Osteoblast (primary cell): ENCODE data around the gene PC. TPM values are rescaled to one million over a fixed set of nuclear protein-coding genes. Genes with fewer than 3 reads are reported as not detected.

ENCODE experiments used
- DNase-seq: peaks from one replicate; pipeline ENCODE4 v3.0.0; 2011; ENCODE audit warnings: low spot score, mixed read lengths; ENCODE audit not compliant: insufficient read length; ENCODE audit errors: missing footprints
- H2AFZ ChIP-seq: 2 replicates; pipeline ENCODE4 v1.6.0; 2011; ENCODE audit warnings: mild to moderate bottlenecking, low read length
- H3K27ac ChIP-seq: 2 replicates; pipeline ENCODE4 v1.5.1; 2011; ENCODE audit warnings: mild to moderate bottlenecking, low read depth, low read length, moderate library complexity
- H3K27me3 ChIP-seq: 2 replicates; pipeline ENCODE4 v1.6.0; 2012; ENCODE audit warnings: mild to moderate bottlenecking, control low read depth, inconsistent platforms, low read length, moderate library complexity; ENCODE audit not compliant: insufficient read depth
- H3K36me3 ChIP-seq: 2 replicates; pipeline ENCODE4 v1.5.1; 2011; ENCODE audit warnings: mild to moderate bottlenecking, low read length, control low read depth, moderate library complexity; ENCODE audit not compliant: insufficient read depth
- H3K4me1 ChIP-seq: 2 replicates; pipeline ENCODE4 v1.5.1; 2011; ENCODE audit warnings: mild to moderate bottlenecking, low read length, control low read depth, moderate library complexity; ENCODE audit not compliant: insufficient read depth
- H3K4me2 ChIP-seq: 2 replicates; pipeline ENCODE4 v1.6.0; 2011; ENCODE audit warnings: mild to moderate bottlenecking, low read length; ENCODE audit not compliant: insufficient read depth
- H3K4me3 ChIP-seq: fragments of 200-600 bp; sonication (generic); 3 replicates; pipeline ENCODE4 v1.5.1; 2012; ENCODE audit warnings: mild to moderate bottlenecking, low read length, inconsistent platforms; ENCODE audit not compliant: insufficient read depth
- H3K79me2 ChIP-seq: 2 replicates; pipeline ENCODE4 v1.6.0; 2012; ENCODE audit warnings: mild to moderate bottlenecking, low read length, control low read depth, inconsistent platforms; ENCODE audit not compliant: insufficient read depth
- H3K9me3 ChIP-seq: 2 replicates; pipeline ENCODE4 v1.5.1; 2011; ENCODE audit warnings: low read depth, low read length, control low read depth
- H4K20me1 ChIP-seq: 2 replicates; pipeline ENCODE4 v1.6.0; 2012; ENCODE audit warnings: mild to moderate bottlenecking, low read length, control low read depth; ENCODE audit not compliant: insufficient read depth
- total RNA-seq: library from RNA; depleted of rRNA; stranded (reverse); fragments of >200 nt; gene quantifications from 2 replicates; pipeline ENCODE4 v1.2.3, GENCODE V29; 2012
- TF ChIP-seq, protein P1 (sequence below): IDR thresholded peaks from 2 replicates; pipeline ENCODE4 v1.5.1; 2011; ENCODE audit warnings: mild to moderate bottlenecking, low read depth, low read length, moderate library complexity; ENCODE audit errors: extremely low read depth

The PC gene
- total RNA-seq, 1 donor = 48.5 TPM

DNA sequence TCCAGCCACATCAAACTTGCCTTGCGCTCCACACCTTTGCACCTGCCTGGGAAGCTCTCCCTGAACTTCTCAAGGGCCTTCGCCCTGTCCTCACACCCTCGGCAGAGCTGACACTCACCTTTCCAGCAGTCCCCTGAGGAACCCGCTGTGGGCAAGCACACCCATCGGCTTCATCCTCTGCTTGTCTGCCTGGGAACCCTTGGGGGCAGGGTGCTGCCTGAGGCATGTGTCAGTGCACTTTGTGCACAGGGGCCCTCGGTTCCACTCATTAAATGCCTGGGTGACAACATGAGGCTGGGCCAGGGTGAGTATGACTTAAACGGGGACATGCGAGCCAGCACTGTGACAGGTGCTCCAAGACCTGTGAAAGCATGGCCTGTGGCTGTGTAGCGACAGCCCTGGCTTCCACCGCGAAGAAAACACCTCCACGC lies 103.9 kb downstream of the PC start:
- H3K9me3 ChIP-seq = no peaks in the 10 kb centered on the region
- no peaks in the 10 kb centered on the region for H4K20me1 ChIP-seq
- peak; percentile 62 for DNase-seq
- no peak overlapping the region for H3K4me3 ChIP-seq
- H2AFZ ChIP-seq = no peak overlapping the region
- TF ChIP-seq, protein P1, sequence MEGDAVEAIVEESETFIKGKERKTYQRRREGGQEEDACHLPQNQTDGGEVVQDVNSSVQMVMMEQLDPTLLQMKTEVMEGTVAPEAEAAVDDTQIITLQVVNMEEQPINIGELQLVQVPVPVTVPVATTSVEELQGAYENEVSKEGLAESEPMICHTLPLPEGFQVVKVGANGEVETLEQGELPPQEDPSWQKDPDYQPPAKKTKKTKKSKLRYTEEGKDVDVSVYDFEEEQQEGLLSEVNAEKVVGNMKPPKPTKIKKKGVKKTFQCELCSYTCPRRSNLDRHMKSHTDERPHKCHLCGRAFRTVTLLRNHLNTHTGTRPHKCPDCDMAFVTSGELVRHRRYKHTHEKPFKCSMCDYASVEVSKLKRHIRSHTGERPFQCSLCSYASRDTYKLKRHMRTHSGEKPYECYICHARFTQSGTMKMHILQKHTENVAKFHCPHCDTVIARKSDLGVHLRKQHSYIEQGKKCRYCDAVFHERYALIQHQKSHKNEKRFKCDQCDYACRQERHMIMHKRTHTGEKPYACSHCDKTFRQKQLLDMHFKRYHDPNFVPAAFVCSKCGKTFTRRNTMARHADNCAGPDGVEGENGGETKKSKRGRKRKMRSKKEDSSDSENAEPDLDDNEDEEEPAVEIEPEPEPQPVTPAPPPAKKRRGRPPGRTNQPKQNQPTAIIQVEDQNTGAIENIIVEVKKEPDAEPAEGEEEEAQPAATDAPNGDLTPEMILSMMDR = no peak
- no peak overlapping the region for H3K27ac ChIP-seq
- H3K27me3 ChIP-seq = no peaks in the 10 kb centered on the region
- H3K79me2 ChIP-seq = peaks cover 5% of the 10 kb centered on the region
- H3K36me3 ChIP-seq = peaks cover 3% of the 10 kb centered on the region
- peaks cover 6% of the 10 kb centered on the region for H3K4me1 ChIP-seq
- H3K4me2 ChIP-seq = no peak overlapping the region

DNA sequence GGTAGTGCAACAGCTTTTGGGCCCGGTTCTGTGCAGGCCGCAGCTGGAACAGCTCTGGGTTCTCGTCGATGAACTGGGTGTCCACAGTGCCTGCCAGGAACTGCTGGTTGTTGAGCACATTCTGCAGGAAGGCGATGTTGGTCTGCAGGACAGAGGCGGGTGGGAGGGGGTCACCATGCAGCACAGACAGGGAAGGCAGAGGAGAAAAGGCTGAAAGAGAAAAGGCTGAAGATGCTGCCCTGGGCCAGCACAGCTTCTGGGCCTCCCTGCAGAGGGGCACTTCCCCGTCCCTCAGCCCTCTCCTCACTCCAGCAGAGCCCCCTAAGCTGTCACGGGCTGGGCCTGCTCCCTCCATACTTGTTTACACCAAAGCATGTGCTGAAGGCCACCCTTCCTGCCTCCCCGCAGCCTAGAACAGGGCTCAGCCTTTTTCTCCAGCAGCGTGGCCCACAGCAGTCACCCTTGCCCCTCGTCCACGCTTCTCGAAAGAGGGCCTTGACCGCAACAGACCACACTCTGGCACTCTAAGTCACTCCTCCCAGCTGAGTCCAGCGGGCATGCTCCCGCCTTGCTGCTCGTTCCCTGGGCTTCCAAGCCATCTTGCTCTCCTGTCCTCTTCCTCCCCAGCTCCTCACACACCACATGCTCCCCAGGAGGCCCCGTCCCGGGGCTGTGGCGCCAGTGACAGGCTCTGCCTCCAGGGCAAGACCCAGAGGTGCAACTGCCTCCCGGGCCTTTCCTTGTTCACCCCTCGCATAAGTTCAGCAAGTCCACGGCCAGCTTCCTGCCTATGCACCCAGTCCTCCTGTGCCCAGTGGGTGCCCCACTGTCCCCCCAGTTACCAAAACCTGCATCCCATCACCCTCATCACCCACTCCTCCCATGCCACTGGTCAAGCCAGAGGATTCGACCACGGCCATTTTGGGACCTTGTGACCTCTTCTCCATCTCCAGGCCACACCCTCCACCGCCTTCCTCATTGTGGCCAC lies 104.6 kb downstream of the PC start:
- no peak overlapping the region for H3K4me3 ChIP-seq
- H3K27me3 ChIP-seq = no peaks in the 10 kb centered on the region
- H3K4me1 ChIP-seq = peaks cover 6% of the 10 kb centered on the region
- peaks cover 5% of the 10 kb centered on the region for H3K79me2 ChIP-seq
- H3K9me3 ChIP-seq = no peaks in the 10 kb centered on the region
- peak; percentile 85 for DNase-seq
- H3K4me2 ChIP-seq = no peak overlapping the region
- H4K20me1 ChIP-seq = no peaks in the 10 kb centered on the region
- TF ChIP-seq, protein P1 = no peak
- H2AFZ ChIP-seq = no peak overlapping the region
- H3K27ac ChIP-seq = no peak overlapping the region
- H3K36me3 ChIP-seq = peaks cover 10% of the 10 kb centered on the region

DNA sequence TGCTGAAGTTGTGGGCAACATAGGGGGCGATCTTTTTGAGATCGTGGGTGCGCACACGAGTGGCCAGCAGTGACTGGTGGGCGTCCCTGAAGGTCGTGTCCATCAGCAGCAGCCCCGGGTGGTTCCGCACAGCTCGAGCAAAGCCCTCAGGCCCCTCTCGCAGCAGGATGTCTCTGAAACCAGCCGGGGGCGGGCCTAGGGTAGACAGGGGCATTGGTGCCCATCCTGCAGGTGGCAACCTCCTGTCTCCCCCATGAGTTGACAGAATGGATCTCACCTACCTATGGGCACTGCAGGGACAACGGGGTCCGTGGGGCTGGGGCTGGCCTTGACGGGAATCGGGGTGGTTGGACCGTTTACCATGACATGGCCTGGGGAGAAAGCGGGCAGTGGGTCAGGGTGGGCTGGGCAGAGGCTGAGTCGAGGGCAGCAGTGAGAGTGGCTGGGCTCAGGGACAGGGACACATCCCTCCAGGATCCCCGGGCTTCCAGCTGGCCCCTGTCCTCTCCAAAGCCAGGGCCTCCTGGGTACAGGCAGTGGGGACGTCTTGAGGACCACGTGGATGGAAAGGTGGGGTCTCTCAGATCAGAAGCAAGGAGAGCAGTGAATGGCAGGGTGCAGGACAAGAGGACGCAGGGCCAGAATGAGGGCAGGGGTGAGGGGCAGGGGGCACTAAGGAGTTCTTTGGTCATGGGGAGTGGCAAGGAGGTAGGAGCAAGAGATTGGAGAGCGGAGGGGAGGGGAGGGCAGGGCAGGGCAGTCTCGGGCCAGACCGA lies 105.5 kb downstream of the PC start:
- H4K20me1 ChIP-seq = no peaks in the 10 kb centered on the region
- H3K27me3 ChIP-seq = no peaks in the 10 kb centered on the region
- peak; percentile 63 for DNase-seq
- no peaks in the 10 kb centered on the region for H3K9me3 ChIP-seq
- no peak overlapping the region for H3K4me2 ChIP-seq
- peaks cover 6% of the 10 kb centered on the region for H3K4me1 ChIP-seq
- no peak overlapping the region for H2AFZ ChIP-seq
- peaks cover 14% of the 10 kb centered on the region for H3K36me3 ChIP-seq
- H3K79me2 ChIP-seq = peaks cover 5% of the 10 kb centered on the region
- H3K27ac ChIP-seq = no peak overlapping the region
- TF ChIP-seq, protein P1 = no peak
- no peak overlapping the region for H3K4me3 ChIP-seq
